ENCODE data around the gene MINDY4.

- TF ChIP-seq CTCF (IDR thresholded peaks at IDR 0.05; ENCODE audit: low read depth, low read length, missing input control) (no peak), RXRA (IDR thresholded peaks at IDR 0.05) (no peak)
These were observed 91.9 kb downstream of the MINDY4 start for GRCh38 chr7:30862995-30863705.
